Endodermal cell (in vitro differentiated cells): ENCODE data around the gene RNFT2. TPM values are rescaled to one million over a fixed set of nuclear protein-coding genes. Genes with fewer than 3 reads are reported as not detected.

Source experiments
- DNase-seq: peaks from one replicate; pipeline ENCODE4 v3.0.0-alpha.2; 2017
- H3K27ac ChIP-seq: 2 replicates; pipeline ENCODE4 v1.5.1; 2013; ENCODE audit warnings: mild to moderate bottlenecking, low read depth, low read length, moderate library complexity
- H3K27me3 ChIP-seq: 2 replicates; pipeline ENCODE4 v1.6.1; 2013; ENCODE audit warnings: mild to moderate bottlenecking, low read length, moderate library complexity; ENCODE audit not compliant: insufficient read depth, control insufficient read depth, poor library complexity, severe bottlenecking
- H3K36me3 ChIP-seq: 2 replicates; pipeline ENCODE4 v1.7.0; 2013; ENCODE audit warnings: mild to moderate bottlenecking, low read length, moderate library complexity; ENCODE audit not compliant: control insufficient read depth, insufficient read depth
- H3K4me1 ChIP-seq: one replicate; pipeline ENCODE4 v1.7.0; 2013; ENCODE audit warnings: low read length; ENCODE audit not compliant: control insufficient read depth, insufficient read depth
- H3K4me3 ChIP-seq: 2 replicates; pipeline ENCODE4 v1.5.1; 2013; ENCODE audit warnings: mild to moderate bottlenecking, low read length, moderate library complexity
- H3K9ac ChIP-seq: 2 replicates; pipeline ENCODE4 v1.6.1; 2013; ENCODE audit warnings: mild to moderate bottlenecking, low read length, moderate library complexity; ENCODE audit not compliant: poor library complexity, severe bottlenecking; ENCODE audit errors: extremely low read depth
- H3K9me3 ChIP-seq: 2 replicates; pipeline ENCODE4 v1.6.1; 2013; ENCODE audit warnings: mild to moderate bottlenecking, low read length, moderate library complexity; ENCODE audit not compliant: control insufficient read depth
- H3K27ac Mint-ChIP-seq: 2 replicates; pipeline ENCODE4 v1.8.0; 2020; ENCODE audit warnings: mixed read lengths
- H3K27me3 Mint-ChIP-seq: 2 replicates; pipeline ENCODE4 v1.8.0; 2021; ENCODE audit warnings: mild to moderate bottlenecking, mixed read lengths; ENCODE audit not compliant: insufficient read depth
- H3K36me3 Mint-ChIP-seq: 2 replicates; pipeline ENCODE4 v1.8.0; 2020; ENCODE audit warnings: low read depth, mixed read lengths
- H3K4me1 Mint-ChIP-seq: 2 replicates; pipeline ENCODE4 v1.8.0; 2020; ENCODE audit warnings: mixed read lengths
- H3K4me3 Mint-ChIP-seq: 2 replicates; pipeline ENCODE4 v1.8.0; 2020; ENCODE audit warnings: mild to moderate bottlenecking, moderate library complexity, mixed read lengths
- H3K9me3 Mint-ChIP-seq: 2 replicates; pipeline ENCODE4 v1.8.0; 2020; ENCODE audit warnings: mild to moderate bottlenecking, mixed read lengths
- CTCF ChIP-seq: fragments of 200-600 bp; sonication (generic); conservative IDR thresholded peaks from 2 replicates; pipeline ENCODE4 v1.5.0; 2021; ENCODE audit warnings: antibody characterized with exemption, mild to moderate bottlenecking
- WGBS, 2 experiments: methylation state at CpG; one replicate each; pipeline versions ENCODE4 v1.1.5 to v1.1.7; 2013; ENCODE audit warnings: missing lambda C conversion rate in 2 of 2, mixed read lengths in 1 of 2; ENCODE audit not compliant: insufficient coverage in 1 of 2, insufficient read length in 1 of 2; 5-methylcytosine and 5-hydroxymethylcytosine counted together
- total RNA-seq, 2 donors: library from RNA; stranded (reverse); fragmentation: NEBNext Ultra II Directional in 1 of 2; extraction: Animal tissue kit (Norgen Biotek cat#: 25700) in 1 of 2; gene quantifications; 2 replicates in 1 of 2; 3 replicates in 1 of 2; pipeline ENCODE4 v1.2.1, GENCODE V29; 2021

Gene RNFT2
- total RNA-seq, 2 donors from 2014 or later = 28.0 to 51.2 TPM

GRCh38 chr12:116838365-116838764 is 100.2 kb downstream of the RNFT2 start:
- Mint-ChIP-seq H3K4me1 (peaks cover 4% of the 10 kb centered on the region), H3K4me3 (no peak overlapping the region), H3K27ac (no peak overlapping the region), H3K27me3 (no peaks in the 10 kb centered on the region), H3K36me3 (peaks cover 18% of the 10 kb centered on the region), H3K9me3 (no peaks in the 10 kb centered on the region)
- Histone ChIP-seq H3K4me3 (no peak overlapping the region), H3K27me3 (no peaks in the 10 kb centered on the region), H3K27ac (no peak overlapping the region), H3K9ac (no peak overlapping the region), H3K4me1 (no peaks in the 10 kb centered on the region), H3K36me3 (no peaks in the 10 kb centered on the region), H3K9me3 (no peaks in the 10 kb centered on the region)
- TF ChIP-seq CTCF = no peak
- whole genome bisulfite sequencing, 2 experiments = 96 to 97% methylated on average over 4 of the region's 4 CpGs
- DNase-seq = no peak

- Histone ChIP-seq H3K4me1 (no peaks in the 10 kb centered on the region), H3K27ac (no peak overlapping the region), H3K36me3 (no peaks in the 10 kb centered on the region), H3K9me3 (no peaks in the 10 kb centered on the region), H3K27me3 (no peaks in the 10 kb centered on the region), H3K9ac (no peak overlapping the region), H3K4me3 (no peak overlapping the region)
- Mint-ChIP-seq H3K4me1 (peaks cover 4% of the 10 kb centered on the region), H3K27me3 (no peaks in the 10 kb centered on the region), H3K4me3 (no peak overlapping the region), H3K9me3 (no peaks in the 10 kb centered on the region), H3K27ac (no peak overlapping the region), H3K36me3 (peaks cover 20% of the 10 kb centered on the region)
- no peak for DNase-seq
- no peak for TF ChIP-seq CTCF
- WGBS, 2 experiments = 82 to 90% methylated on average over 2 of the region's 3 CpGs
Observed at GRCh38 chr12:116839287-116839830, 101.2 kb downstream of the RNFT2 start.

- no peaks in the 10 kb centered on the region for H3K27me3 ChIP-seq
- TF ChIP-seq CTCF = no peak
- no peaks in the 10 kb centered on the region for H3K9me3 ChIP-seq
- DNase-seq = no peak
- no peaks in the 10 kb centered on the region for H3K4me1 ChIP-seq
- no peaks in the 10 kb centered on the region for H3K36me3 ChIP-seq
- H3K27me3 Mint-ChIP-seq = no peaks in the 10 kb centered on the region
- H3K4me3 ChIP-seq = no peak overlapping the region
- no peak overlapping the region for H3K4me3 Mint-ChIP-seq
- 83 to 100% methylated on average over 3 to 6 of the region's 6 CpGs for WGBS, 2 experiments
- H3K9ac ChIP-seq = no peak overlapping the region
- H3K27ac ChIP-seq = no peak overlapping the region
- no peaks in the 10 kb centered on the region for H3K4me1 Mint-ChIP-seq
- no peaks in the 10 kb centered on the region for H3K9me3 Mint-ChIP-seq
- no peak overlapping the region for H3K27ac Mint-ChIP-seq
- H3K36me3 Mint-ChIP-seq = peaks cover 7% of the 10 kb centered on the region
Observed at GRCh38 chr12:116843085-116843484, 105.0 kb downstream of the RNFT2 start.
